ENCODE results near the gene CRYL1.

DNA sequence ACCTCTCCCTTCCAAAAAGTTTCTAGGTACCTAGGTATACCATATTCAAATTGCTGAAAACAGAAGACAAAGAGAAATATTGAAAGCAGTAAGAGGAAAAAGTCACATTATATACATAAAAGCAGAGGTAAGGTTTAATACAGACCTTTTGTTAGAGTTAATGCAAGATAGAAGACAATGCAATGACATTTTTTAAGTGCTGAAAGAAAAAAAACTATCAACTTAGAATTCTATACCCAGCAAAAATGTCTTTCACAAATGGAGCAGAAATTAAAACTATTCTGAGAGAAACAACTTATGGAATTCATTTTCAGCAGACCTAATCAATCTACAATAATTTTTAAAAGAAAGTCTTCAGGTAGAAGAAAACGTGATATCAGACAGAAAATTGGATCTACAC, 77.2 kb downstream of the CRYL1 start:
- TF ChIP-seq POLR2A (IDR thresholded peaks at IDR 0.05): no peak
- TF ChIP-seq, protein P1, sequence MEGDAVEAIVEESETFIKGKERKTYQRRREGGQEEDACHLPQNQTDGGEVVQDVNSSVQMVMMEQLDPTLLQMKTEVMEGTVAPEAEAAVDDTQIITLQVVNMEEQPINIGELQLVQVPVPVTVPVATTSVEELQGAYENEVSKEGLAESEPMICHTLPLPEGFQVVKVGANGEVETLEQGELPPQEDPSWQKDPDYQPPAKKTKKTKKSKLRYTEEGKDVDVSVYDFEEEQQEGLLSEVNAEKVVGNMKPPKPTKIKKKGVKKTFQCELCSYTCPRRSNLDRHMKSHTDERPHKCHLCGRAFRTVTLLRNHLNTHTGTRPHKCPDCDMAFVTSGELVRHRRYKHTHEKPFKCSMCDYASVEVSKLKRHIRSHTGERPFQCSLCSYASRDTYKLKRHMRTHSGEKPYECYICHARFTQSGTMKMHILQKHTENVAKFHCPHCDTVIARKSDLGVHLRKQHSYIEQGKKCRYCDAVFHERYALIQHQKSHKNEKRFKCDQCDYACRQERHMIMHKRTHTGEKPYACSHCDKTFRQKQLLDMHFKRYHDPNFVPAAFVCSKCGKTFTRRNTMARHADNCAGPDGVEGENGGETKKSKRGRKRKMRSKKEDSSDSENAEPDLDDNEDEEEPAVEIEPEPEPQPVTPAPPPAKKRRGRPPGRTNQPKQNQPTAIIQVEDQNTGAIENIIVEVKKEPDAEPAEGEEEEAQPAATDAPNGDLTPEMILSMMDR (IDR thresholded peaks at IDR 0.05): no peak
- no peak for TF ChIP-seq POLR2AphosphoS5 (IDR thresholded peaks at IDR 0.05)
- no peak for TF ChIP-seq EP300 (IDR thresholded peaks at IDR 0.05)
